Left ventricle myocardium inferior (tissue), 1 donor: ENCODE results near the gene LRP1B. TPM values are rescaled to one million over a fixed set of nuclear protein-coding genes. Genes with fewer than 3 reads are reported as not detected.

Experiments used
- DNase-seq: peaks from one replicate; pipeline ENCODE4 v3.0.0-alpha.2; 2020
- H3K27ac ChIP-seq: fragments of 200-600 bp; replicated peaks from 2 replicates; pipeline ENCODE4 v1.8.0; 2021
- H3K27me3 ChIP-seq: fragments of 200-600 bp; 2 replicates; pipeline ENCODE4 v1.8.0; 2021; ENCODE audit warnings: low read depth
- H3K36me3 ChIP-seq: fragments of 200-600 bp; 2 replicates; pipeline ENCODE4 v1.8.0; 2021
- H3K4me1 ChIP-seq: fragments of 200-600 bp; 2 replicates; pipeline ENCODE4 v1.8.0; 2021
- H3K4me3 ChIP-seq: fragments of 200-600 bp; 2 replicates; pipeline ENCODE4 v1.8.0; 2021; ENCODE audit warnings: mild to moderate bottlenecking, moderate library complexity
- H3K9me3 ChIP-seq: fragments of 200-600 bp; replicated peaks from 2 replicates; pipeline ENCODE4 v1.8.0; 2021
- intact Hi-C: fragments of 100-400 bp; cut with micrococcal nuclease; formaldehyde crosslinking; loops from one replicate; pipeline ENCODE4 v1.11.0; 2022
- total RNA-seq: library from RNA; stranded (reverse); fragmentation: NEBNext Ultra II Directional; extraction: Animal tissue kit (Norgen Biotek cat#: 25700); gene quantifications from one replicate; pipeline ENCODE4 v1.2.1, GENCODE V29; 2021
- TF ChIP-seq, protein P1 (sequence below): fragments of 200-600 bp; IDR thresholded peaks from 2 replicates; pipeline ENCODE4 v1.8.0; 2021; ENCODE audit warnings: antibody characterized with exemption, mild to moderate bottlenecking, borderline replicate concordance
- donor health status: DM: no; HTN: yes; CAD: no; lungs with severe emphysema.

Gene LRP1B
- total RNA-seq, 1 donor from 2014 or later, result 0.08 TPM

- no peak overlapping the region for H3K27ac ChIP-seq
- H3K36me3 ChIP-seq, result no peaks in the 10 kb centered on the region
- TF ChIP-seq, protein P1, sequence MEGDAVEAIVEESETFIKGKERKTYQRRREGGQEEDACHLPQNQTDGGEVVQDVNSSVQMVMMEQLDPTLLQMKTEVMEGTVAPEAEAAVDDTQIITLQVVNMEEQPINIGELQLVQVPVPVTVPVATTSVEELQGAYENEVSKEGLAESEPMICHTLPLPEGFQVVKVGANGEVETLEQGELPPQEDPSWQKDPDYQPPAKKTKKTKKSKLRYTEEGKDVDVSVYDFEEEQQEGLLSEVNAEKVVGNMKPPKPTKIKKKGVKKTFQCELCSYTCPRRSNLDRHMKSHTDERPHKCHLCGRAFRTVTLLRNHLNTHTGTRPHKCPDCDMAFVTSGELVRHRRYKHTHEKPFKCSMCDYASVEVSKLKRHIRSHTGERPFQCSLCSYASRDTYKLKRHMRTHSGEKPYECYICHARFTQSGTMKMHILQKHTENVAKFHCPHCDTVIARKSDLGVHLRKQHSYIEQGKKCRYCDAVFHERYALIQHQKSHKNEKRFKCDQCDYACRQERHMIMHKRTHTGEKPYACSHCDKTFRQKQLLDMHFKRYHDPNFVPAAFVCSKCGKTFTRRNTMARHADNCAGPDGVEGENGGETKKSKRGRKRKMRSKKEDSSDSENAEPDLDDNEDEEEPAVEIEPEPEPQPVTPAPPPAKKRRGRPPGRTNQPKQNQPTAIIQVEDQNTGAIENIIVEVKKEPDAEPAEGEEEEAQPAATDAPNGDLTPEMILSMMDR, result no peak
- H3K9me3 ChIP-seq, result no peaks in the 10 kb centered on the region
- H3K4me3 ChIP-seq, result no peak overlapping the region
- DNase-seq, result no peak
- intact Hi-C loops, result no loop called here
- H3K4me1 ChIP-seq, result no peaks in the 10 kb centered on the region
- H3K27me3 ChIP-seq, result no peaks in the 10 kb centered on the region
These were observed 18.0 kb downstream of the LRP1B start for GRCh38 chr2:142112757-142113221.

GRCh38 chr2:142104134-142104758, 26.6 kb downstream of the LRP1B start:
- H3K4me1 ChIP-seq, result no peaks in the 10 kb centered on the region
- H3K36me3 ChIP-seq, result no peaks in the 10 kb centered on the region
- H3K27me3 ChIP-seq, result no peaks in the 10 kb centered on the region
- TF ChIP-seq, protein P1, result no peak
- no peak for DNase-seq
- H3K4me3 ChIP-seq, result no peak overlapping the region
- H3K9me3 ChIP-seq, result no peaks in the 10 kb centered on the region
- no peak overlapping the region for H3K27ac ChIP-seq
- intact Hi-C loops, result no loop called here

DNA sequence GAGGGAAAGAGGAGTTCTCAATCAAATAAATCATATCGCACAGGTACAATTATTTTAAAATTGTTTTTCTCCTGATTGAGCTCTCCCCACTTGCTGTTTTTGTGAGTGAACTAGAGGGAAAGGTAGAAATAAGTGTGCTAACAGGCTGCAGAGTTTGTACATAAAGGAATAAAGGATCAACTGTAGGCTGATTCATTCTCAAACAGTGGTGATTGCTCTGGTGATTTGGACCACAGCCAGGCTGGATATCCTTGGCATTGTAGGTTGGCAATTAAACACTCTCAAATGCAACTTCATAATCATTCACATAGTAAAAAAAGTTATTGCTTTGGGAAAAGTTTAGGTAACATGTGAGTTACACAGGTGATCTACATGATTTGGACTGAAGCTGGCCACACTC, 29.8 kb downstream of the LRP1B start:
- Histone ChIP-seq H3K4me1 (no peaks in the 10 kb centered on the region), H3K27ac (no peak overlapping the region), H3K4me3 (no peak overlapping the region), H3K36me3 (no peaks in the 10 kb centered on the region), H3K9me3 (no peaks in the 10 kb centered on the region), H3K27me3 (no peaks in the 10 kb centered on the region)
- DNase-seq, result no peak
- TF ChIP-seq, protein P1, result no peak
- intact Hi-C loops, result no loop called here

- H3K4me1 ChIP-seq, result no peaks in the 10 kb centered on the region
- no peak overlapping the region for H3K4me3 ChIP-seq
- H3K27me3 ChIP-seq, result no peaks in the 10 kb centered on the region
- H3K9me3 ChIP-seq, result no peaks in the 10 kb centered on the region
- TF ChIP-seq, protein P1, result no peak
- no peaks in the 10 kb centered on the region for H3K36me3 ChIP-seq
- H3K27ac ChIP-seq, result no peak overlapping the region
- intact Hi-C loops, result no loop called here
- no peak for DNase-seq
These were observed 30.5 kb downstream of the LRP1B start for GRCh38 chr2:142100139-142100873.

GRCh38 chr2:142097711-142098110, 33.1 kb downstream of the LRP1B start:
- intact Hi-C loops, result no loop called here
- TF ChIP-seq, protein P1, result no peak
- H3K9me3 ChIP-seq, result no peaks in the 10 kb centered on the region
- no peaks in the 10 kb centered on the region for H3K4me1 ChIP-seq
- no peak overlapping the region for H3K4me3 ChIP-seq
- H3K36me3 ChIP-seq, result no peaks in the 10 kb centered on the region
- no peak overlapping the region for H3K27ac ChIP-seq
- no peaks in the 10 kb centered on the region for H3K27me3 ChIP-seq
- no peak for DNase-seq
